Measurements from ENCODE around the gene PELI2.

PELI2 gene, protein sequence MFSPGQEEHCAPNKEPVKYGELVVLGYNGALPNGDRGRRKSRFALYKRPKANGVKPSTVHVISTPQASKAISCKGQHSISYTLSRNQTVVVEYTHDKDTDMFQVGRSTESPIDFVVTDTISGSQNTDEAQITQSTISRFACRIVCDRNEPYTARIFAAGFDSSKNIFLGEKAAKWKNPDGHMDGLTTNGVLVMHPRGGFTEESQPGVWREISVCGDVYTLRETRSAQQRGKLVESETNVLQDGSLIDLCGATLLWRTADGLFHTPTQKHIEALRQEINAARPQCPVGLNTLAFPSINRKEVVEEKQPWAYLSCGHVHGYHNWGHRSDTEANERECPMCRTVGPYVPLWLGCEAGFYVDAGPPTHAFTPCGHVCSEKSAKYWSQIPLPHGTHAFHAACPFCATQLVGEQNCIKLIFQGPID

GRCh38 chr14:56117765-56118610 is at the start of gene PELI2:
TSS of gene PELI2 (plus strand) at chr14:56118411. CDS start at chr14:56118661, 250 bp downstream.
- Histone ChIP-seq H3K9me3 (no peaks in the 10 kb centered on the region), H3K27me3 (no peaks in the 10 kb centered on the region), H3K4me1 (peaks cover 0 to 32% (median 25%) of the 10 kb centered on the region in 4 donors), H3K27ac (peak within 1 kb of the TSS; percentile 91 to 95), H3K36me3 (peaks cover 0 to 4% (median 0%) of the 10 kb centered on the region in 3 donors), H3K4me3 (peak within 1 kb of the TSS; percentile 78 to 86)
- TF ChIP-seq CTCF (IDR thresholded peaks at IDR 0.05), result peak; percentile 16 to 43
- intact Hi-C loops (cut with DNase I; ENCODE audit: low total_unique reads), result loop anchor here (2.0 kb wide), 1 partner anchor 15 kb away; no protein-coding TSS in a partner anchor
- DNase-seq, result peak; percentile 74 to 89

DNA sequence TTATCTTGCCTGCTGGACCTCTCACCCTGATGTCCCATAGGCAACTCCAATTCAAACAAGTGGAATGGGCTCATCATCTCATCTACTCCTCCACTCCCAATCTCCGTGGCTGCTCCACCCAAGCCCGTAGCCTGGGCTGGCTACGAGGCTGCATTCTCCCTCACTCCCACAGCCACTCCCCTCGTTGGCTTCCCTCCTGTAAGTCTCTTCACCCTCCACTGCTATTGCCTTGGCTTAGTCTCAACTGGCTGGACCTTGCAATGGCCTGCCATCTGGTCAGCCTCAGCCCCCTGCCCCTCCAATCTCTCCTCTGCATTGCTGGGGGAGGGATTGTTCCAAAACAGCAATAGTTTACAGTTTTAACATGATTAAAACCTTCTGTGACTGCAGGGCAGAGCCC is 44.4 kb upstream of the PELI2 start:
- no peak for DNase-seq
- H3K9me3 ChIP-seq, result no peaks in the 10 kb centered on the region
- H3K27me3 ChIP-seq, result no peaks in the 10 kb centered on the region
- intact Hi-C loops (cut with DNase I; ENCODE audit: low total_unique reads), result no loop called here
- no peak for TF ChIP-seq CTCF (IDR thresholded peaks at IDR 0.05)
- no peaks in the 10 kb centered on the region for H3K36me3 ChIP-seq
- H3K27ac ChIP-seq, result no peak overlapping the region
- no peak overlapping the region for H3K4me3 ChIP-seq
- peaks cover 0 to 7% (median 0%) of the 10 kb centered on the region in 4 donors for H3K4me1 ChIP-seq

GRCh38 chr14:56075301-56075700 is 42.9 kb upstream of the PELI2 start:
- TF ChIP-seq CTCF (IDR thresholded peaks at IDR 0.05), result no peak
- H3K9me3 ChIP-seq, result no peaks in the 10 kb centered on the region
- H3K36me3 ChIP-seq, result no peaks in the 10 kb centered on the region
- no peaks in the 10 kb centered on the region for H3K27me3 ChIP-seq
- H3K4me3 ChIP-seq, result no peak overlapping the region
- no peak overlapping the region for H3K27ac ChIP-seq
- intact Hi-C loops (cut with DNase I; ENCODE audit: low total_unique reads), result no loop called here
- peaks cover 0 to 7% (median 0%) of the 10 kb centered on the region in 4 donors for H3K4me1 ChIP-seq
- DNase-seq, result no peak

DNA sequence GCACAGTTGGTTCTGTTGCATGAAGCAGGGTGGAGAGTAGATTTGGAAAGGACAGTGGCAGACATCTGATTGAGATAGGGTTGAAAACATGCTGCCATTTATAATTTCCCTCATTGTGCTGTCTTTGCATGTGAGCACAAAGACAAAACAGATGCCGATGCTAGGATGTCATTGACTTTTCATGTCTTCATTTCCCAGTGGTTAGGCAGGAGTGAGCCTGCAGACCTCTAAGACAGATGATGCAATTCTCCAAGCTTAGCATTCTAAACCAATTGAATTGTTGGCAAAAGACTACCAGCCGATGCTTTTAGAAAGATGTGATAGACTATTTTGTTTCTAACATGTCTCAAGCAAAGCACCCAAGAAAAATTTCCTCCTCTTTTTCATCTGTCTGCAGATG is 37.1 kb upstream of the PELI2 start:
- Histone ChIP-seq H3K4me1 (no peaks in the 10 kb centered on the region), H3K9me3 (no peaks in the 10 kb centered on the region), H3K4me3 (no peak overlapping the region), H3K36me3 (no peaks in the 10 kb centered on the region), H3K27ac (no peak overlapping the region), H3K27me3 (no peaks in the 10 kb centered on the region)
- intact Hi-C loops (cut with DNase I; ENCODE audit: low total_unique reads), result no loop called here
- no peak for TF ChIP-seq CTCF (IDR thresholded peaks at IDR 0.05)
- DNase-seq, result no peak

- intact Hi-C loops (cut with DNase I; ENCODE audit: low total_unique reads), result no loop called here
Measured at GRCh38 chr14:56082880-56083279, 35.3 kb upstream of the PELI2 start.

More at GRCh38 chr14:56082880-56083279, 35.3 kb upstream of the PELI2 start:
- Histone ChIP-seq H3K27ac (no peak overlapping the region), H3K4me3 (no peak overlapping the region), H3K4me1 (no peaks in the 10 kb centered on the region), H3K27me3 (no peaks in the 10 kb centered on the region), H3K36me3 (no peaks in the 10 kb centered on the region), H3K9me3 (no peaks in the 10 kb centered on the region)
- no peak for TF ChIP-seq CTCF (IDR thresholded peaks at IDR 0.05)
- no peak for DNase-seq

All from tibial artery (tissue), 4 donors.